NT2/D1 (cell line): ENCODE measurements around the gene CD1D.
"Not testable (repeated sequence)": the region's sequence is repeated elsewhere in the genome, so short reads cannot be mapped to it uniquely, and the experiment has no call there.

Experiments used
- DNase-seq: peaks from one replicate; pipeline ENCODE4 v3.0.0-alpha.2; 2011; ENCODE audit warnings: low read depth, low spot score
- H3K27me3 ChIP-seq: 2 replicates; pipeline ENCODE4 v1.6.0; 2011; ENCODE audit warnings: mild to moderate bottlenecking; ENCODE audit not compliant: insufficient read length, insufficient read depth
- H3K36me3 ChIP-seq: 2 replicates; pipeline ENCODE4 v1.6.1; 2011; ENCODE audit warnings: mild to moderate bottlenecking, low read length, mixed read lengths; ENCODE audit not compliant: insufficient read depth, insufficient read length
- H3K4me1 ChIP-seq: 2 replicates; pipeline ENCODE4 v1.5.1; 2011; ENCODE audit not compliant: insufficient read depth, insufficient read length
- H3K4me3 ChIP-seq: 2 replicates; pipeline ENCODE4 v1.5.1; 2011; ENCODE audit warnings: low read depth; ENCODE audit not compliant: insufficient read length
- H3K9ac ChIP-seq: 2 replicates; pipeline ENCODE4 v1.6.0; 2011; ENCODE audit warnings: low read depth; ENCODE audit not compliant: insufficient read length
- H3K9me3 ChIP-seq: 2 replicates; pipeline ENCODE4 v1.5.1; 2011; ENCODE audit warnings: mild to moderate bottlenecking, low read length; ENCODE audit not compliant: insufficient read depth
- SUZ12 ChIP-seq: IDR thresholded peaks from 2 replicates; pipeline ENCODE4 v1.6.1; 2011; ENCODE audit not compliant: insufficient read length, insufficient read depth; ENCODE audit errors: extremely low read depth
- YY1 ChIP-seq: IDR thresholded peaks from 2 replicates; pipeline ENCODE4 v1.6.1; 2011; ENCODE audit not compliant: insufficient read length, insufficient read depth
- ZNF274 ChIP-seq: IDR thresholded peaks from 2 replicates; pipeline ENCODE4 v1.6.1; 2011; ENCODE audit warnings: mild to moderate bottlenecking, low read depth, low read length

CD1D gene

DNA sequence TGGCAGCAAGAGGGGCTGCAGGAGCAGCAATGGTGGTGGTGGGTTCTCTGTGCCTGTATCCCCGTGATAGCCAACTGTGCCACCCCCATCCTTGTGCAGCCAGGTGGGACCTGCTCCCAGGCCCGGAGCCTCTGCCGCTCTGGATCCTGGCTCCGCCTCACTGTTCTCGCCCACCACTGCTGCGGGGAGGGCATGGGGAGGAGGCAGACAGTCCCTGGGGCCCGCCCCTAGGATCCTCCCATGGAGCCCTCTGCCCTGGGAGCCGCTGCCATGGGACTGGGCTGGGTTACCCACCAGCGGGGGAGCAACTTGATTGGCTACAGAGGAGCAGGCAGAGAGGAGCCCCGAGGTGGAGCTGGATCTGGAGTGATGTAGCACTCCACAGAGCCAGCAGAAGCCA is 31.6 kb downstream of the CD1D start:
- DNase-seq = no peak
- H3K4me1 ChIP-seq = no peaks in the 10 kb centered on the region
- H3K27me3 ChIP-seq = no peaks in the 10 kb centered on the region
- H3K4me3 ChIP-seq = no peak overlapping the region
- TF ChIP-seq SUZ12 (no peak), ZNF274 (no peak), YY1 (no peak)
- H3K9me3 ChIP-seq = peaks cover 6% of the 10 kb centered on the region; the same call in 1 of the 2 replicates
- no peak overlapping the region for H3K9ac ChIP-seq
- H3K36me3 ChIP-seq = no peaks in the 10 kb centered on the region

DNA sequence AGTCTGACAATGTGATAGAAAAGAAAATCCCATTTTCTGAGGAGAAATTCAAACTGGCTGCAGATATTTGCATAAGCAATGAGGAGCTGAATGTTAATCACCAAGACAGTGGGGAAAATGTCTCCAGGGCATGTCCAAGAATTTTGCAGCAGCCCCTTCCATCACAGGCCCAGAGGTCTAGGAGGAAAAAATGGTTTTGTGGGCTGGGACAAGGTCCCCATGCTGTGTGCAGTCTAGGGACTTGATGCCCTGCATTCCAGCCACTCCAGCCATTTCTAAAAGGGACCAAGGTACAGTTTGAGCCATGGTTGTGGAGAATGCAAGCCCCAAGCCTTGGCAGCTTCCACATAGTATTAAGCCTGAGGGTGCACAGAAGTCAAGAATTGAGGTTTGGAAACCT is 42.8 kb downstream of the CD1D start:
- not testable (repeated sequence) for H3K27me3 ChIP-seq, H3K4me1 ChIP-seq, H3K4me3 ChIP-seq, H3K36me3 ChIP-seq, DNase-seq, H3K9ac ChIP-seq
- peaks cover 32% of the 10 kb centered on the region for H3K9me3 ChIP-seq

DNA sequence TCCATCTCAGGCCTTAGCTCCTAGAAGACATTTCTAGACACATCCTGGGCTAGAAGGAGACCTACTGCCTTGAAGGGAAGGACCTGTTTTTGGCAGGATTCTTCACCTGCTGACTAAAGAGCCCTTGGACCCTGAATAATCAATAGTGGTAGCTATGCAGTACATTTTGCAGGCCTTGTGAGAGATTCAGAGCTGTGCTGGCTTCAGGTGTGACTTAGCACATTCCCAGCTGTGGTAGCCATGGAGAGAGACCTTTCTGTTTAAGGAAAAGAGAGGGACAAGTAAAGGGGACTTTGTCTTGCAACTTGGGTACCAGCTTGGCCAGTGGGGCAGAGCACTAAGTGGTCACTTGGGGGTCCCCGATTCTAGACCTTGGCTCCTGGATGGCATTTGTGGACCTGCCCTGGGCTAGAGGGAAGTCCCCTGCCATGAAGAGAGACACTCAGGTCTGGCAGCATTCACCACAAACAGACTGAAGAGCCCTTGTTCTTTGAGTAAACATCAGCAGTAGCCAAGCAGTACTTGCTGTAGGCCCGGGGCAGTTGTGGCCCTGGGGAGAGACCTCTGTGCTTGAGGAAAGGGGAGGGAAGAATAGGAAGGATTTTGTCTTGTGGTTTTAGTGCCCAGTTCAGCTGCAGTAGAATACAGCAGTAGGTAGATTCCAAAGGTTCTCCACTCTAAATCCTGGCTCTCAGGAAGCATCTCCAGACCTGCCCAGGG is 47.4 kb downstream of the CD1D start:
- Histone ChIP-seq H3K4me3 (no peak overlapping the region), H3K4me1 (no peaks in the 10 kb centered on the region), H3K36me3 (no peaks in the 10 kb centered on the region), H3K9ac (no peak overlapping the region), H3K27me3 (no peaks in the 10 kb centered on the region), H3K9me3 (peaks cover 16% of the 10 kb centered on the region; the same call in 1 of the 2 replicates)
- TF ChIP-seq YY1 = no peak
- no peak for TF ChIP-seq ZNF274
- no peak for TF ChIP-seq SUZ12
- no peak for DNase-seq
